RCC 7860 (cell line): ENCODE results near the gene MFSD6.
"Not testable (repeated sequence)": the region's sequence is repeated elsewhere in the genome, so short reads cannot be mapped to it uniquely, and the experiment has no call there.

Source experiments
- DNase-seq: peaks from one replicate; pipeline ENCODE4 v3.0.0-alpha.2; 2015; ENCODE audit warnings: low spot score
- FAIRE-seq: peaks from 2 replicates; lab custom pipeline; 2012; peaks lifted over from hg19 to GRCh38; lab: Jason Lieb, UNC

MFSD6 gene

DNA sequence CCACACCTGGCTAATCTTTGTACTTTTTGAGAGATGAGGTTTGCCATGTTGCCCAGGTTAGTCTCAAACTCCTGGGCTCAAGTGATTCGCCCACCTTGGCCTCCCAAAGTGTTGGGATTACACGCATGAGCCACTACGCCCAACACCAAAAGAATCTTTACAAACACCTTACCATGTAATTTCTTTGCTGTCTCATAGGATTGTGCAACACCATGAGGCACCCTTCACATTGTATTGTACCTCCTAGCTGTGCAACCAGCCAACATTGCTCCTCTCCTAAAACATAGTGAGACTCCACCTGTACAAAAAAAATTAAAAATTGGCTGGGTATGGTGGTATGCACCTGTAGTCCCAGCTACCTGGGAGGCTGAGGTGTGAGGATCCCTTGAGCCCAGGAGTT lies 3.1 kb upstream of the MFSD6 start:
- FAIRE-seq (no peak), DNase-seq (no peak)

DNA sequence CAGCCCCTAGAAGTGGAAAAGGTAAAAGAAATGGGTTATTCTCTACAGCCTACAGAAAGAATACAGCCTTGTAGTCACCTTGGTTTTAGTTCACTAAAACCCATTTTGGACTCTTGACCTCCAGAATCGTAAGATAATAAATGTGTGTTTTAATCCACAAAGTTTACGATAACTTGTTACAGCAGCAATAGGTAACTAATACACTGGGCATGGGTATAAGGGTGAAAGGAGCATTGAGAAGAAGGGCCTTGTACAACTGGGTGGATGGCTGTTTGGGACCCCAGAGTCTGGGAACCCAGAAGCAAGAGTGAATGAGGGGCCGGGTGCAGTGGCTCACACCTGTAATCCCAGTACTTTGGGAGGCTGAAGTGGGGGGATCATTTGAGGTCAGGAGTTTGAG lies 2.2 kb upstream of the MFSD6 start:
- DNase-seq: no peak
- FAIRE-seq: no peak

- FAIRE-seq: no peak
- no peak for DNase-seq
Observed at GRCh38 chr2:190406805-190407204, 1.4 kb upstream of the MFSD6 start.

DNA sequence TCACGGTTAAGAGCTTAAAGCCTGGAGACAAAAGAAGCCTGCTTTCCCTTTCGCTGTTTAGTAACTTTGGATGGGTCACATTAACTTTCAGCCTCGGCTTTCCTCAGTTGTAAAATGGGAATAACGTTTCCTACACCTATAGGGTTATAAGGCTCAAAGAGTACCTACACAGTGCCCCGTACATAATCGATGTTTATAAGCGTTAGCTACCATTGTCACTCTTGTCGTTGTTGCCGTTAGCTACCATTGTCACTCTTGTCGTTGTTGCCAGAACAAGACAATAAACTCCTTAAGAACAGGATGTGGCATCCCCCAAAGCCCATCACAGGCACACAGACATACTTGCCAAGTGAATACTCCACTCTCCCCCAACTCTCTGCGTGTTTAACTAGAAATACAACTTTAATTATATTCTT lies 901 bp upstream of the MFSD6 start:
- DNase-seq: no peak
- FAIRE-seq: no peak

DNA sequence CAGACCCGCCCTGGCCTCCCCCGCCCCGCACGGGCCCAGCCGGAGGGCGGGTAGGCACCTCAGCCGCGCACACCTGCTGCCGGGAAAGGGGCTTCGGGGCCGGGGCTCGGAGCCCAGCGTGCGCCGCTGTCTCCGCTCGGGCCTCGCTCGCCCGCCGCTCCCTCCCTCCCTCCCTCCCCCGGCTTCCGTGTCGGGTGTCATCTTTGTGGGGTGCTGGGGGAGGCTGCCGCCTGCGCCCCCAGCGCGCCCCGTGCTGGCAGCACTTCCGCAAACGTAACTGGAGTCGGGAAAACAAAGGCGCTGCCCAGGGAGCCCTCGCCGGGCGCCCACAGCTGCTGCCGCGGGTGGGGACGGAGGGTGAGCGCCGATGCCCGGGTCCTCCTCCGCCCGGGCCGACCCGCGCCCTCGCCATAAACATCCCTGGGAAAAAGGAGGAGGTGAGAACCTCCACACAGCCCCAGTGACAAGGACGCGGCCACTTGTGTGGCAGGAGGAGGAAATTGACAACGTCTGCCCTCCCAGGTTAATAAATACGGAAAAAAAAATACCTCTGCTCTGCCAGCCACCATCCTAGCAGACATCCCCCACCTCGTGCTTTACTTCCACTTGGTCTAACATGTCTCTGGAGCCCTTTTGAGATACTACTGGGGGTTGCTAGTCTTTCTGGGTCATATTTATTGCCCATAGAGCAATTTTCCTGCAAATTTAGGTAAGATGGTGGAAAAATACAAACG lies 550 bp downstream of the MFSD6 start:
- FAIRE-seq: no peak
- no peak for DNase-seq

GRCh38 chr2:190409616-190410015 lies 1.5 kb downstream of the MFSD6 start:
- DNase-seq: no peak
- FAIRE-seq: no peak

GRCh38 chr2:190410166-190410565 lies 2.0 kb downstream of the MFSD6 start:
- no peak for FAIRE-seq
- no peak for DNase-seq

DNA sequence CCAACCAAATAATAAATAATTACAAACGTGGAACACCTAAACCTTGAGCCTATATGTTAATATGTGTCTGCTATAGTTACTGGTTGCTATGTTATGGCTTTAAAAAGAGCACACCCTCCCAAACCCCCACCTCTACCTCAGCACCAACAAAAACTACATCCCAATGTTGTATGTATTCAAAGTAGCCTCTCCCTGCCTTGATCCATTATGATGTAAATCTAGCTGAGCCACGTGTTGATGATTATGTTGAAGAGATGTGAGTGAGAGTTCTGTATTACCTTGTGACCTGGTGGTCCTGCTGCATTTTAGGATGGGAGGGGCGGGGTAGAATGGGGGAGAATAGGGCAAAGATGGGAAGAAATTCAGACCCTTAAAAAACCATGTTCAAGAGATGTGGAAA lies 4.8 kb downstream of the MFSD6 start:
- no peak for DNase-seq
- no peak for FAIRE-seq

- FAIRE-seq (no peak), DNase-seq (no peak)
Observed at GRCh38 chr2:190413421-190413820, 5.3 kb downstream of the MFSD6 start.

DNA sequence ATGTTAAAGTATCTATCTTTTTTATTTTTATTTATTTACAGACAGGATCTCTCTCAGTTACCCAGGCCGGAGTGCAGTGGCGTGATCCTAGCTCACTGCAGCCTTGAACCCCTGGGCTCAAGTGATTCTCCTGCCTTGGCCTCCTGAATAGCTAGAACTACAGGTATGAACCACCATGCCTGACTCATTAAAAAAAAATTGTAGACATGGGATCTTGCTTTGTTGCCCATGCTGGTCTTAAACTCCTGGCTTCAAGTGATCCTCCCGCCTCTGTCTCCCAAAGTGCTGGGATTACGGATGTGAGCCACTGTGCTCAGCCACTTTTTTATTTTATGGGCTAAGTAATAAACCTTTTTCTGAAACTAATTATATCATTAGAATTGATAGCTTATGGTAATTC lies 7.1 kb downstream of the MFSD6 start:
- FAIRE-seq: no peak
- no peak for DNase-seq

GRCh38 chr2:190415794-190416775 lies 7.9 kb downstream of the MFSD6 start:
- FAIRE-seq (no peak), DNase-seq (no peak)

DNA sequence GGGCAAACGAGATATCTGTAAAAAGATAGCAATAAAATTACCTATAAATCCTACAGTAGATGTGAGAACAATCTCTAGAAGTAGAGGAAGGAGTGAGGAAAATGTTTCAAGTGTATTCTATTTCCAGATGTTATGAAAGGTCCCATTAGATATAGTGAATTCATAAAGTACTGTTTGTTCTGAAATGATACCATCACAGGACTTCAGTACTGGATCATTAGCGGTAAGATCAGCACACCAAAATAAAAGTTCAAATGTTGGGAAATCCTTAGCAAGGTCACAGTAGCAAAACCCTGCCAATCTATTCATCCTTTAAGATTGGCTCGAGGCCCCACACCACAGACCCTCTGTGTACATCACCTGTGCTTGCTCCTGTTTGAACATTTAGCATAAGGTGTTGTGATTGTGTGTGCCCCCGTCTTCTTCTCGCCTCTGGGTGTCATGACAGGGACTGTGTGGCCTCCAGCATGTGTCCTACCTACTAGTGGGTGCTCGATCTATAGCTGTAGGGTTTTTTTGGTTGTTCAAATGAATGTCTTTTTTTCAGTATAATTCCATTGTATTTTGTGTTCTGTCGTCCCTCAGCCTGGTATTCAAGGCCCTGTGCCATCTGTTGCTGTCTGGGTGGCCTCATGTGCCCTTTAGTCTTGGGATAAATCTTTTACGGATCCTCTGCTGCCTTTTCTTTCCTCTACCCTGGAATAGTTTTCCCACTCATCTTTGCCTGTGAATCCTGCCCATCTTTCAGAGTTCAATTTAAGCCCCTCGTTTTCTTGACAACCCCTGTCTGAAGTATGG lies 9.1 kb downstream of the MFSD6 start:
- no peak for FAIRE-seq
- no peak for DNase-seq

DNA sequence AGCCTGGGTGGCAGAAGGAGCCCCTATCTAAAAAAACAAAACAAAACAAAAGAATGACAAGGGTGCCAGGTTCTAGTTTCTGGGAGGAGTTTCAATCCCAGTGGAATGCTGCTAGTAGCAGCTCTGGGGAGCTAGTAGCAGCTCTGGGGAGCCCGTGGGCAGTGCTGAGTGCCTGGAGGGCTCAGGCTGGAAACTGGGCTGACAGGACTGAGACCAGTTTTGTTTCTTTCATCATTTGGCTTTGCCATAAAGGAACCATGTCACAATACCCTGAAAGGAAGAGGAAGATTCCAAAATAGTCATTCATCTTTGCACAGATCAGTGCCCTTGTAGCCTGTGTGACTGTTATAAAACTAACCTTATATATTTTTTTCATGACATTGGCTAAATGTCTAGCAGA lies 10.6 kb downstream of the MFSD6 start:
- FAIRE-seq (no peak), DNase-seq (no peak)

DNA sequence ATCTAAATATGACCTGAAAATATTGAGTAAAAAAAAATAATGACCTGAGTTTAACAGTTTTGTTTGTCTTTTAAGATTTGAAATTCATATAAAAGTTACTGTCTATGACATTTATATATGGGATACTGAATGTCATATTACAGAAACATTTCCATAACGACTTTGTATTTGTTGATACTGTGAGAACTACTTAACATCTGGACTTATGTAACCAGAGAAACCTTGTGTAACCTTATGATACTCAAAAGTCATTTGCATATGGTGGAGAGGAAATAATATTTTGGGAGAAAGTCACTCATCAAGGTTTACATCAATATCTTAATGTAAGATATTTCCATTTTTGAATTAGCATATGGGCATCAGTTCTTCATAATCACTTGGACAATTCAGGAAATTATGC lies 12.6 kb downstream of the MFSD6 start:
- DNase-seq (no peak), FAIRE-seq (peak; percentile 7)

GRCh38 chr2:190425221-190425866 lies 17.2 kb downstream of the MFSD6 start:
- FAIRE-seq (no peak), DNase-seq (no peak)

- FAIRE-seq: no peak
- DNase-seq: no peak
Observed at GRCh38 chr2:190425883-190426658, 17.9 kb downstream of the MFSD6 start.

GRCh38 chr2:190430866-190431265 lies 22.7 kb downstream of the MFSD6 start:
- FAIRE-seq, DNase-seq: not testable (repeated sequence)

- FAIRE-seq (no peak), DNase-seq (no peak)
Observed at GRCh38 chr2:190431907-190432306, 23.8 kb downstream of the MFSD6 start.

GRCh38 chr2:190432567-190433231 lies 24.5 kb downstream of the MFSD6 start:
- FAIRE-seq: no peak
- no peak for DNase-seq
